Fibroblast of lung (primary cell): Measurements from ENCODE around the gene PRKAR1B.

Experiments
- CTCF ChIP-seq, 2 donors: IDR thresholded peaks in 1 of 2; conservative IDR thresholded peaks in 1 of 2; 1 replicate in 1 of 2; 2 replicates in 1 of 2; pipeline ENCODE4 v1.5.1; 2011 to 2012; ENCODE audit warnings: low read length in 2 of 2, control low read depth in 1 of 2, inconsistent platforms in 1 of 2, low read depth in 1 of 2, mild to moderate bottlenecking in 1 of 2
- EZH2 ChIP-seq: IDR thresholded peaks from 2 replicates; pipeline ENCODE4 v1.5.1; 2012; ENCODE audit warnings: low read length, control low read depth, mild to moderate bottlenecking; ENCODE audit errors: missing control alignments

- no peak for TF ChIP-seq CTCF (conservative IDR thresholded peaks at IDR 0.05 in 1 of 2, IDR thresholded peaks at IDR 0.05 in 1 of 2; ENCODE audit: low read depth in 1 of 2, low read length in 2 of 2)
- no peak for TF ChIP-seq EZH2
Observed at GRCh38 chr7:707296-708000, 19.6 kb downstream of the PRKAR1B start.
